Right lobe of liver (tissue), 4 donors: ENCODE results near the gene MIA.

ENCODE experiments used
- CTCF ChIP-seq, 4 donors: fragments of 200-600 bp in 3 of 4; fragments of 450-650 bp in 1 of 4; IDR thresholded peaks; one replicate each; pipeline versions ENCODE4 v1.5.1 to v1.8.0; 2016 to 2022; ENCODE audit warnings: antibody characterized with exemption in 4 of 4, mild to moderate bottlenecking in 2 of 4
- POLR2A ChIP-seq: fragments of 450-650 bp; IDR thresholded peaks from one replicate; pipeline ENCODE4 v1.6.1; 2017; ENCODE audit warnings: antibody characterized with exemption, mild to moderate bottlenecking
- donor health status: DM: no; HTN: no; CAD: no.
- donor health status: DM: no; HTN: no; CAD: no.
- donor health status: DM: no; HTN: yes; CAD: no.

GRCh38 chr19:40742477-40742876 lies 32.8 kb upstream of the MIA start:
- TF ChIP-seq CTCF (IDR thresholded peaks at IDR 0.05) (peak in 1 of 4 donors; percentile 25), POLR2A (no peak)
